SH-SY5Y (cell line): ENCODE results near the gene RABGAP1L.

ENCODE experiments used
- GATA2 ChIP-seq: IDR thresholded peaks from 2 replicates; pipeline ENCODE4 v1.6.1; 2011; ENCODE audit warnings: mild to moderate bottlenecking, low read depth, low read length
- GATA3 ChIP-seq: IDR thresholded peaks from 2 replicates; pipeline ENCODE4 v1.6.1; 2011; ENCODE audit warnings: low read depth, mild to moderate bottlenecking, low read length, moderate library complexity

- TF ChIP-seq GATA2 (no peak), GATA3 (no peak)
Measured at GRCh38 chr1:174682419-174683008, 523.2 kb downstream of the RABGAP1L start.
